SU-DHL-6 (cell line): ENCODE data around the gene SSTR5.

ENCODE experiments used
- H2AFZ ChIP-seq: fragments of 200-600 bp; sonication (generic); 2 replicates; pipeline ENCODE4 v1.6.1; 2014; ENCODE audit warnings: low read depth, mild to moderate bottlenecking, moderate library complexity, mixed read lengths, antibody characterized with exemption, low read length; ENCODE audit not compliant: severe bottlenecking
- H3F3A ChIP-seq: fragments of 200-600 bp; shearing (Covaris generic); 2 replicates; pipeline ENCODE4 v1.6.0; 2016; ENCODE audit warnings: antibody characterized with exemption, mild to moderate bottlenecking; ENCODE audit not compliant: insufficient read depth
- H3K27ac ChIP-seq: fragments of 200-600 bp; sonication (generic); 2 replicates; pipeline ENCODE4 v1.5.1; 2016; ENCODE audit warnings: low read depth, mild to moderate bottlenecking, low read length, moderate library complexity, mixed read lengths
- H3K27me3 ChIP-seq: fragments of 200-600 bp; sonication (generic), shearing (Covaris generic); 2 replicates; pipeline ENCODE4 v1.6.0; 2014; ENCODE audit warnings: mild to moderate bottlenecking, low read length
- H3K36me3 ChIP-seq: fragments of 200-600 bp; sonication (generic); 2 replicates; pipeline ENCODE4 v1.6.1; 2014; ENCODE audit warnings: mild to moderate bottlenecking, low read length, mixed read lengths
- H3K4me2 ChIP-seq: fragments of 300-600, 200-600 bp; shearing (Covaris generic), sonication (generic); 2 replicates; pipeline ENCODE4 v1.6.0; 2014; ENCODE audit warnings: low read length, low read depth, mild to moderate bottlenecking; ENCODE audit not compliant: poor library complexity, severe bottlenecking
- H3K4me3 ChIP-seq: fragments of 200-600 bp; sonication (generic); 2 replicates; pipeline ENCODE4 v1.5.1; 2014; ENCODE audit warnings: antibody characterized with exemption, low read length, mild to moderate bottlenecking, mixed read lengths; ENCODE audit not compliant: insufficient read depth, poor library complexity, severe bottlenecking
- H3K79me2 ChIP-seq: fragments of 200-600 bp; sonication (generic); 2 replicates; pipeline ENCODE4 v1.6.1; 2014; ENCODE audit warnings: mild to moderate bottlenecking, low read length, moderate library complexity; ENCODE audit not compliant: insufficient read depth
- H3K9ac ChIP-seq: fragments of 200-600 bp; sonication (generic); 2 replicates; pipeline ENCODE4 v1.7.0; 2014; ENCODE audit warnings: mild to moderate bottlenecking, low read length
- H3K9me2 ChIP-seq: fragments of 200-600 bp; sonication (generic); replicated peaks from 2 replicates; pipeline ENCODE4 v1.6.1; 2014; ENCODE audit warnings: low read length; ENCODE audit not compliant: insufficient read depth
- H3K9me3 ChIP-seq: fragments of 200-600 bp; sonication (generic); 2 replicates; pipeline ENCODE4 v1.6.1; 2014; ENCODE audit warnings: low read length, mixed read lengths; ENCODE audit not compliant: insufficient read depth
- H4K20me1 ChIP-seq: fragments of 200-600 bp; sonication (generic); 2 replicates; pipeline ENCODE4 v1.6.1; 2014; ENCODE audit warnings: low read depth, mild to moderate bottlenecking, antibody characterized with exemption, low read length, moderate library complexity, mixed read lengths
- EZH2phosphoT487 ChIP-seq: fragments of 200-600 bp; sonication (generic), shearing (Covaris generic); conservative IDR thresholded peaks from 2 replicates; pipeline ENCODE4 v1.6.1; 2018; ENCODE audit warnings: mild to moderate bottlenecking, antibody characterized with exemption, low read length, moderate library complexity, mixed read lengths
- TF ChIP-seq, protein P1 (sequence below): fragments of 200-600 bp; sonication (generic); IDR thresholded peaks from one replicate; pipeline ENCODE4 v1.5.1; 2017; ENCODE audit warnings: antibody characterized with exemption, mild to moderate bottlenecking, low read length, moderate library complexity; ENCODE audit not compliant: insufficient read depth, poor library complexity, severe bottlenecking

SSTR5 gene

GRCh38 chr16:1044460-1045309 lies 27.9 kb upstream of the SSTR5 start:
- Histone ChIP-seq H3K36me3 (no peaks in the 10 kb centered on the region), H3K4me2 (no peak overlapping the region), H3K9ac (no peak overlapping the region), H3K4me3 (no peak overlapping the region), H3K79me2 (no peaks in the 10 kb centered on the region), H3K9me2 (no peaks in the 10 kb centered on the region), H3F3A (no peaks in the 10 kb centered on the region), H3K27ac (no peak overlapping the region), H3K27me3 (no peaks in the 10 kb centered on the region), H3K9me3 (no peaks in the 10 kb centered on the region), H4K20me1 (no peaks in the 10 kb centered on the region), H2AFZ (no peak overlapping the region)
- no peak for TF ChIP-seq EZH2phosphoT487
- TF ChIP-seq, protein P1, sequence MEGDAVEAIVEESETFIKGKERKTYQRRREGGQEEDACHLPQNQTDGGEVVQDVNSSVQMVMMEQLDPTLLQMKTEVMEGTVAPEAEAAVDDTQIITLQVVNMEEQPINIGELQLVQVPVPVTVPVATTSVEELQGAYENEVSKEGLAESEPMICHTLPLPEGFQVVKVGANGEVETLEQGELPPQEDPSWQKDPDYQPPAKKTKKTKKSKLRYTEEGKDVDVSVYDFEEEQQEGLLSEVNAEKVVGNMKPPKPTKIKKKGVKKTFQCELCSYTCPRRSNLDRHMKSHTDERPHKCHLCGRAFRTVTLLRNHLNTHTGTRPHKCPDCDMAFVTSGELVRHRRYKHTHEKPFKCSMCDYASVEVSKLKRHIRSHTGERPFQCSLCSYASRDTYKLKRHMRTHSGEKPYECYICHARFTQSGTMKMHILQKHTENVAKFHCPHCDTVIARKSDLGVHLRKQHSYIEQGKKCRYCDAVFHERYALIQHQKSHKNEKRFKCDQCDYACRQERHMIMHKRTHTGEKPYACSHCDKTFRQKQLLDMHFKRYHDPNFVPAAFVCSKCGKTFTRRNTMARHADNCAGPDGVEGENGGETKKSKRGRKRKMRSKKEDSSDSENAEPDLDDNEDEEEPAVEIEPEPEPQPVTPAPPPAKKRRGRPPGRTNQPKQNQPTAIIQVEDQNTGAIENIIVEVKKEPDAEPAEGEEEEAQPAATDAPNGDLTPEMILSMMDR, result no peak

GRCh38 chr16:1045310-1045992 lies 27.1 kb upstream of the SSTR5 start:
- Histone ChIP-seq H3K4me2 (no peak overlapping the region), H3F3A (no peaks in the 10 kb centered on the region), H3K27ac (no peak overlapping the region), H3K27me3 (no peaks in the 10 kb centered on the region), H3K9ac (no peak overlapping the region), H3K36me3 (no peaks in the 10 kb centered on the region), H2AFZ (no peak overlapping the region), H3K9me2 (no peaks in the 10 kb centered on the region), H3K79me2 (no peaks in the 10 kb centered on the region), H3K9me3 (no peaks in the 10 kb centered on the region), H4K20me1 (no peaks in the 10 kb centered on the region), H3K4me3 (no peak overlapping the region)
- no peak for TF ChIP-seq EZH2phosphoT487
- TF ChIP-seq, protein P1, result no peak

DNA sequence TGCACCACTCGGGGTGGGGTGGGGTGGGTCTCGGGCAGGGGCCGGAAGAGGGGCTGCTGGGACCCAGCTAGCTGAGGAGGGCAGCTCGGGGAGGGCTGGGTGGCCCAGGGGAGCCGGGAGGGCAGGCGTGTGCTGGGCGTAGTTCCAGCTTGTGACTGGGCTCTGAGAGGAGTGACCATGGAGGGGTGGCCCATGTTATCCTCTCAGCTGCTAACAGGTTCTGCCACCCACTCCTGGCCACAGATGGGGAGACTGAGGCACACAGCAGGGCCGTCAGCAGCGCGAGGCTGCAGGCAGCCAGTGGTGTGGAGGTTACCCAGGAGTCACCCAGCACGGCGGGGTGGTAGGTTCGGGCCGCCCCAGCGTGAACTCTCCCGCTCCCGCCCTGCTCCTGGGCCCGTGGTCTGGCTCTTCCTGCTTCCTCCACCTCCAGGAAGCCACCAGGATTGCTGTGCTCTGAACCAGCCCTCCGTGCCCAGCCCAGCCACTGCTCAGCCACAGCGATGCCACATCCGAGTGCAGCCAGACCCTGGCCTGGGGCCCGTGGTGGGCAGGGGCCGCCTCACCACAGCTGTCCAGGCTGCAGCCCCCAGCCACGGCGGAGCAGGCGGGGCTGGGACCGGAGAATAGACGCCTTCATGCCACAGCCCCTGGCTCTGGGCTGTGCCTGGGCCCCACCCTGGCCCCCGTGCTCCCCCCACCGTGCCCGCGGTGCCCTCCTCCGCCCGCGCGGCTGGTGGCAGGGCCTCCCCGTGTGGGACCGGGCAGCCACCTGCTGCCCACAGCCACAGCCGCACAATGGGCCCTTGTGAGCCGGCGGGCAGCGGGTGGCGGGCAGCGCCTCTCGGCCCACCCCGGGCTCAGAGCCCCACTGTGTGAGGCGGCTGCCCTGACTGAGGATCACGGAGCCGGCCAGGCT lies 26.3 kb upstream of the SSTR5 start:
- TF ChIP-seq, protein P1, result no peak
- no peak for TF ChIP-seq EZH2phosphoT487
- Histone ChIP-seq H3K9ac (no peak overlapping the region), H3K4me3 (no peak overlapping the region), H3K36me3 (no peaks in the 10 kb centered on the region), H3K27ac (no peak overlapping the region), H3K9me2 (no peaks in the 10 kb centered on the region), H3F3A (no peaks in the 10 kb centered on the region), H3K9me3 (no peaks in the 10 kb centered on the region), H3K79me2 (no peaks in the 10 kb centered on the region), H4K20me1 (no peaks in the 10 kb centered on the region), H2AFZ (no peak overlapping the region), H3K27me3 (no peaks in the 10 kb centered on the region), H3K4me2 (no peak overlapping the region)
